ENCODE results near the gene ZNF518A. TPM values are rescaled to one million over a fixed set of nuclear protein-coding genes. Genes with fewer than 3 reads are reported as not detected.

ZNF518A gene
- total and polyA plus RNA-seq, 11 donors = 3.0 to 17.9 (median 10.8) TPM

DNA sequence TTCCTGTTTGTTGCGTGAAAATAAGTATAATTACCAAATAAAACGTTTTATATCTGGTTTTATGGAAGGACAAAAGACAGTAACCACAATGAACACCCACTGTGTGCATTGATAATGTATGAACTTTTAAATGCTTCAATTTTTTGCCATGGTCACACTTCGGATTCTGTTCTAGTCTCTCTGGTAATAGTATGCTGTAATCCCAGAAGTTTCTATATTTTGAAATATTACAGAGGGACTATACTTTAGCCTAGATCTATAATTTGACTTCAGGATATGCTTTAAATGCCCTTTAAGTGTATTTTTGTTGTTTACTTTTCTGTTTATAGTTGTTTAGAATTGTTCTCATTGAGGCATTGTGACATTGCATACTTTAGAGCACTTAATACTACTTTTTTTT, 1.5 kb downstream of the ZNF518A start:
- peak overlapping the region in 1 of 12 donors; percentile 79 for H3K4me3 ChIP-seq
- H3K36me3 ChIP-seq = peaks cover 0 to 41% (median 36%) of the 10 kb centered on the region in 9 donors

DNA sequence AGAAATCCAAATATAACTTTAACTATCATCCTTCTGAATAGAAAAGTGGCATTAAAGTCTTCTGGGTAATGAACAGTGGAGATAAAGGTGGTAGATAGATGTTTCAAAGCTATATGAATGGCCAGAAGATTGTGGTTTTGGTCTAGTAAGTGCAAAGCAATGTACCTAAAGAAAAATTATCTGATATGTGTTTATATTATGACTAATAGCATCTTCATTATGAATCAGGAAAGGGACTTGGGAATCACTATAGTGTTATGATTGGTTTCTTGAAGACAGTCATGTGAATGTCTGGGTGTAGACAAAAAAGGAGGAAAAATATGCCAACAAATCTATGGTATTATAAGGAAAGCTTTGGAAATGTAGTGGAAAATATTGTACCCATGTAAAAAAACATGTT, 3.0 kb downstream of the ZNF518A start:
- Histone ChIP-seq H3K4me3 (no peak overlapping the region), H3K27ac (no peak overlapping the region), H3K4me1 (peaks cover 0 to 22% (median 8%) of the 10 kb centered on the region in 12 donors), H3K36me3 (peaks cover 0 to 56% (median 51%) of the 10 kb centered on the region in 9 donors), H3K9me3 (no peaks in the 10 kb centered on the region), H3K27me3 (peaks cover 0 to 9% (median 7%) of the 10 kb centered on the region in 9 donors)
- TF ChIP-seq, protein P1, sequence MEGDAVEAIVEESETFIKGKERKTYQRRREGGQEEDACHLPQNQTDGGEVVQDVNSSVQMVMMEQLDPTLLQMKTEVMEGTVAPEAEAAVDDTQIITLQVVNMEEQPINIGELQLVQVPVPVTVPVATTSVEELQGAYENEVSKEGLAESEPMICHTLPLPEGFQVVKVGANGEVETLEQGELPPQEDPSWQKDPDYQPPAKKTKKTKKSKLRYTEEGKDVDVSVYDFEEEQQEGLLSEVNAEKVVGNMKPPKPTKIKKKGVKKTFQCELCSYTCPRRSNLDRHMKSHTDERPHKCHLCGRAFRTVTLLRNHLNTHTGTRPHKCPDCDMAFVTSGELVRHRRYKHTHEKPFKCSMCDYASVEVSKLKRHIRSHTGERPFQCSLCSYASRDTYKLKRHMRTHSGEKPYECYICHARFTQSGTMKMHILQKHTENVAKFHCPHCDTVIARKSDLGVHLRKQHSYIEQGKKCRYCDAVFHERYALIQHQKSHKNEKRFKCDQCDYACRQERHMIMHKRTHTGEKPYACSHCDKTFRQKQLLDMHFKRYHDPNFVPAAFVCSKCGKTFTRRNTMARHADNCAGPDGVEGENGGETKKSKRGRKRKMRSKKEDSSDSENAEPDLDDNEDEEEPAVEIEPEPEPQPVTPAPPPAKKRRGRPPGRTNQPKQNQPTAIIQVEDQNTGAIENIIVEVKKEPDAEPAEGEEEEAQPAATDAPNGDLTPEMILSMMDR (IDR thresholded peaks at IDR 0.05) = no peak
- no peak for TF ChIP-seq POLR2A (IDR thresholded peaks at IDR 0.05)
- intact Hi-C loops (cut with DNase I) = loop anchor here in 3 of 10 donors (5.0 to 10.0 kb wide), 2 partner anchors 91 to 452 kb away; partner anchors contain the start of genes CCNJ (in 2 of the 3) and TM9SF3 (in 1 of the 3)
- DNase-seq = no peak
- no peak for ATAC-seq

More for the DNA sequence above, 1.5 kb downstream of the ZNF518A start:
- H3K4me1 ChIP-seq = peaks cover 0 to 22% (median 8%) of the 10 kb centered on the region in 12 donors
- 76 to 80% (median 79%) methylated on average over 3 of the region's 3 CpGs for WGBS, 4 donors
- H3K9me3 ChIP-seq = no peaks in the 10 kb centered on the region
- TF ChIP-seq, protein P1 (IDR thresholded peaks at IDR 0.05) = no peak
- TF ChIP-seq POLR2A (IDR thresholded peaks at IDR 0.05) = no peak
- no peak overlapping the region for H3K27ac ChIP-seq
- DNase-seq (no peak), ATAC-seq (no peak)
- peaks cover 0 to 25% (median 14%) of the 10 kb centered on the region in 9 donors for H3K27me3 ChIP-seq
- intact Hi-C loops (cut with DNase I) = loop anchor here in 5 of 10 donors (2.0 to 10.0 kb wide), 4 partner anchors 41 to 453 kb away; partner anchors contain the start of genes CCNJ (in 3 of the 5) and TM9SF3 (in 1 of the 5)

DNA sequence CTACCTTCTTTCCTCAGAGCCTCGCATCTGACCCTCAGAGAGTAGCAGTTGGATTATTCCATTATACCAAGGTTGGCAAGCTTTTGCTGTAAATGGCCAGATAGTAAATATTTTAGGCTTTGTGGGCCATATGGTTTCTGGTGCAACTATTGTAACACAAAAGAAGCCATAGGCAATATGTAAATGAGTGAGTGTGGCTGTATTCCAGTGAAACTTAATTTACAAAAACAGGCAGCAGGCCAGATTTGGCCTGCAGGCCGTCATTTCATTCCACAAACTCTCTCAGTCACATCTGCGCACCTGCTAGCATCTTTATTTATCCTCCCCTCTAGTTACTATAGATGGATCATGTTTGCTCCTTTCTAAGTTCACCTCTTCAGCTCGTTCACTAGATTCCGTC, 6.7 kb downstream of the ZNF518A start:
- no peak overlapping the region for H3K4me3 ChIP-seq
- no peaks in the 10 kb centered on the region for H3K27me3 ChIP-seq
- peaks cover 0 to 92% (median 77%) of the 10 kb centered on the region in 9 donors for H3K36me3 ChIP-seq
- TF ChIP-seq, protein P1 (IDR thresholded peaks at IDR 0.05) = no peak
- no peak for TF ChIP-seq POLR2A (IDR thresholded peaks at IDR 0.05)
- intact Hi-C loops (cut with DNase I) = loop anchor here in 1 of 10 donors (10.0 kb wide), 1 partner anchor 448 kb away; the partner anchor contains the start of gene TM9SF3
- 91 to 94% (median 92%) methylated on average over 5 of the region's 5 CpGs for whole genome bisulfite sequencing, 4 donors
- no peak overlapping the region for H3K27ac ChIP-seq
- no peak for ATAC-seq
- no peaks in the 10 kb centered on the region for H3K9me3 ChIP-seq
- no peak for DNase-seq
- peaks cover 0 to 3% (median 0%) of the 10 kb centered on the region in 12 donors for H3K4me1 ChIP-seq

DNA sequence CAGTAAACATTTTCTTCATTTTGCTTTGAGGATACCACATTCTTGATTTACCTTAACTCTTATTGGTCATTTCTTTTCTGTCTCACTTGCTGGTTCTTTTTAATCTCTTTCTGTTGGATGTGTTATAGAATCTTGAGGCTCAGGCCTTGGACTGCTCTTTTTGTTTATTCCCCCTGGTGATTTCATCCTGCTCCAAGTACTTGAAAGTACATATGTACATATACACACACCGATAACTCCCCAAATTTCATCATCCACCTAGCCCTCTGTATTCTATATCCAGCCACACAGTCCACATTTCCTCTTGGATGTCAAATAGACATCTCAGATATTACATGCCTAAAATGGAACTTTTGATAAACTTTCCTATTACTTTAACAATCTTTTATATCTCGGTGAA, 7.5 kb downstream of the ZNF518A start:
- ATAC-seq = no peak
- intact Hi-C loops (cut with DNase I) = loop anchor here in 1 of 10 donors (10.0 kb wide), 1 partner anchor 447 kb away; the partner anchor contains the start of gene TM9SF3
- TF ChIP-seq POLR2A (IDR thresholded peaks at IDR 0.05) = no peak
- TF ChIP-seq, protein P1 (IDR thresholded peaks at IDR 0.05) = no peak
- peaks cover 0 to 95% (median 82%) of the 10 kb centered on the region in 9 donors for H3K36me3 ChIP-seq
- H3K9me3 ChIP-seq = no peaks in the 10 kb centered on the region
- H3K27me3 ChIP-seq = no peaks in the 10 kb centered on the region
- WGBS, 4 donors = 95 to 99% (median 98%) methylated on average over 2 of the region's 2 CpGs
- H3K27ac ChIP-seq = no peak overlapping the region
- no peak for DNase-seq
- H3K4me1 ChIP-seq = no peaks in the 10 kb centered on the region
- no peak overlapping the region for H3K4me3 ChIP-seq
